Lower leg skin (tissue), 4 donors: ENCODE results near the gene DEXI. TPM values are rescaled to one million over a fixed set of nuclear protein-coding genes. Genes with fewer than 3 reads are reported as not detected.

Source experiments
- DNase-seq, 2 donors: peaks; one replicate each; pipeline ENCODE4 v3.0.0-alpha.2; 2019; ENCODE audit warnings: low spot score in 2 of 2
- H3K4me3 ChIP-seq: fragments of 200-600 bp; sonication (generic); 2 replicates; pipeline ENCODE4 v1.5.1; 2017; ENCODE audit warnings: mild to moderate bottlenecking, low read depth; ENCODE audit not compliant: poor library complexity, severe bottlenecking
- CTCF ChIP-seq, 3 donors: fragments of 450-650 bp; IDR thresholded peaks; one replicate each; pipeline ENCODE4 v1.5.1; 2016; ENCODE audit warnings: antibody characterized with exemption in 3 of 3, mild to moderate bottlenecking in 3 of 3, moderate library complexity in 2 of 3
- POLR2A ChIP-seq, 2 donors: fragments of 450-650 bp; IDR thresholded peaks; one replicate each; pipeline ENCODE4 v1.6.1; 2016 to 2017; ENCODE audit warnings: antibody characterized with exemption in 2 of 2, mild to moderate bottlenecking in 1 of 2, moderate library complexity in 1 of 2
- WGBS, 2 donors: methylation state at CpG; one replicate each; pipeline ENCODE4 v1.1.5; 2018; 5-methylcytosine and 5-hydroxymethylcytosine counted together
- intact Hi-C: fragments of 100-400 bp; cut with DNase I; formaldehyde crosslinking; loops from one replicate; pipeline ENCODE4 v1.15.0; 2023; ENCODE audit warnings: low total_unique reads
- total RNA-seq, 4 donors: library from RNA; depleted of rRNA; stranded (reverse); fragments of >200 nt; gene quantifications; one replicate each; pipeline ENCODE4 v1.1.0, GENCODE V29; 2016

The DEXI gene
- total RNA-seq, 4 donors from 2014 or later, result 38.1 to 63.6 (median 58.9) TPM

- WGBS, 2 donors, result 64 to 77% methylated on average over 4 of the region's 4 CpGs
- no peak overlapping the region for H3K4me3 ChIP-seq
- intact Hi-C loops, result no loop called here
- no peak for DNase-seq
- TF ChIP-seq CTCF (IDR thresholded peaks at IDR 0.05) (no peak), POLR2A (IDR thresholded peaks at IDR 0.05) (no peak)
Observed at GRCh38 chr16:10951026-10951425, 8.8 kb upstream of the DEXI start.

GRCh38 chr16:10950393-10950792 is 8.1 kb upstream of the DEXI start:
- 60 to 71% methylated on average over 5 of the region's 5 CpGs for WGBS, 2 donors
- TF ChIP-seq POLR2A (IDR thresholded peaks at IDR 0.05), result no peak
- no peak for TF ChIP-seq CTCF (IDR thresholded peaks at IDR 0.05)
- intact Hi-C loops, result no loop called here
- no peak overlapping the region for H3K4me3 ChIP-seq
- DNase-seq, result no peak

- TF ChIP-seq POLR2A (IDR thresholded peaks at IDR 0.05) (no peak), CTCF (IDR thresholded peaks at IDR 0.05) (no peak)
- intact Hi-C loops, result no loop called here
- no peak overlapping the region for H3K4me3 ChIP-seq
- no peak for DNase-seq
- 76 to 77% methylated on average over 7 of the region's 7 CpGs for WGBS, 2 donors
Observed at GRCh38 chr16:10949424-10949970, 7.2 kb upstream of the DEXI start.

GRCh38 chr16:10947211-10947787 is 5.0 kb upstream of the DEXI start:
- H3K4me3 ChIP-seq, result no peak overlapping the region
- intact Hi-C loops, result no loop called here
- WGBS, 2 donors, result 87 to 88% methylated on average over 9 of the region's 10 CpGs
- DNase-seq, result no peak
- TF ChIP-seq POLR2A (IDR thresholded peaks at IDR 0.05) (no peak), CTCF (IDR thresholded peaks at IDR 0.05) (no peak)

- no peak for DNase-seq
- WGBS, 2 donors, result 25 to 34% methylated on average over 5 of the region's 5 CpGs
Observed at GRCh38 chr16:10946308-10946707, 4.0 kb upstream of the DEXI start.

More at GRCh38 chr16:10946308-10946707, 4.0 kb upstream of the DEXI start:
- TF ChIP-seq POLR2A (IDR thresholded peaks at IDR 0.05), result no peak
- TF ChIP-seq CTCF (IDR thresholded peaks at IDR 0.05), result no peak
- intact Hi-C loops, result no loop called here
- no peak overlapping the region for H3K4me3 ChIP-seq
